COLO668 (cell line): ENCODE data around the gene HMCN2.

Experiments
- DNase-seq: peaks from one replicate; lab custom pipeline; 2025; ENCODE audit not compliant: unreplicated experiment; lab: John Stamatoyannopoulos, UW

Gene HMCN2

GRCh38 chr9:130364619-130365322 is 99.2 kb downstream of the HMCN2 start:
- no peak for DNase-seq

GRCh38 chr9:130365323-130365721 is 99.8 kb downstream of the HMCN2 start:
- no peak for DNase-seq

- DNase-seq, result no peak
These were observed 100.5 kb downstream of the HMCN2 start for GRCh38 chr9:130366072-130366471.

- DNase-seq, result no peak
These were observed 101.5 kb downstream of the HMCN2 start for GRCh38 chr9:130366888-130367550.

- DNase-seq, result no peak
These were observed 103.1 kb downstream of the HMCN2 start for GRCh38 chr9:130368631-130369103.

GRCh38 chr9:130370226-130370625 is 104.7 kb downstream of the HMCN2 start:
- no peak for DNase-seq

- no peak for DNase-seq
These were observed 105.8 kb downstream of the HMCN2 start for GRCh38 chr9:130371196-130371966.

GRCh38 chr9:130372057-130372456 is 106.5 kb downstream of the HMCN2 start:
- DNase-seq, result no peak

- no peak for DNase-seq
These were observed 108.2 kb downstream of the HMCN2 start for GRCh38 chr9:130373679-130374325.

- no peak for DNase-seq
These were observed 112.1 kb downstream of the HMCN2 start for GRCh38 chr9:130377612-130378011.

GRCh38 chr9:130378875-130379648 is 113.5 kb downstream of the HMCN2 start:
- no peak for DNase-seq

- no peak for DNase-seq
These were observed 114.0 kb downstream of the HMCN2 start for GRCh38 chr9:130379649-130379970.

GRCh38 chr9:130380920-130381469 is 115.4 kb downstream of the HMCN2 start:
- no peak for DNase-seq

- DNase-seq, result no peak
These were observed 116.1 kb downstream of the HMCN2 start for GRCh38 chr9:130381660-130382059.

- no peak for DNase-seq
These were observed 116.5 kb downstream of the HMCN2 start for GRCh38 chr9:130382096-130382495.

- DNase-seq, result no peak
These were observed 117.2 kb downstream of the HMCN2 start for GRCh38 chr9:130382636-130383349.

- no peak for DNase-seq
These were observed 117.8 kb downstream of the HMCN2 start for GRCh38 chr9:130383350-130383715.

- DNase-seq, result no peak
These were observed 118.6 kb downstream of the HMCN2 start for GRCh38 chr9:130383979-130384676.

- no peak for DNase-seq
These were observed 119.7 kb downstream of the HMCN2 start for GRCh38 chr9:130385257-130385656.
